ENCODE measurements around the gene UBTD1. TPM values are rescaled to one million over a fixed set of nuclear protein-coding genes. Genes with fewer than 3 reads are reported as not detected.

The UBTD1 gene
- polyA plus RNA-seq, 3 donors: 17.2 to 20.0 (median 19.0) TPM

GRCh38 chr10:97479939-97480338 is 18.8 kb upstream of the UBTD1 start:
- Mint-ChIP-seq H3K27ac (peak overlapping the region in 1 of 7 donors; percentile 25), H3K27me3 (ENCODE audit: low read depth in 3 of 3) (peaks cover 0 to 2% (median 0%) of the 10 kb centered on the region in 3 donors), H3K9me3 (no peaks in the 10 kb centered on the region), H3K4me1 (no peaks in the 10 kb centered on the region), H3K36me3 (peaks cover 65 to 82% of the 10 kb centered on the region in 2 donors), H3K4me3 (no peak overlapping the region)
- Histone ChIP-seq H3K9ac (ENCODE audit: insufficient read depth, low read length, poor library complexity, severe bottlenecking) (no peak overlapping the region), H3K27ac (ENCODE audit: low read depth in 1 of 2, low read length in 2 of 2) (no peak overlapping the region), H2AFZ (ENCODE audit: insufficient read depth, low read depth, low read length, poor library complexity, severe bottlenecking) (no peak overlapping the region), H3K9me3 (replicated peaks in 1 of 2; ENCODE audit: control insufficient read depth in 1 of 2, insufficient read depth in 1 of 2, low read length in 2 of 2) (no peaks in the 10 kb centered on the region), H4K20me1 (ENCODE audit: insufficient read depth, low read length) (peaks cover 14% of the 10 kb centered on the region), H3K79me2 (ENCODE audit: insufficient read depth, low read length) (peaks cover 14% of the 10 kb centered on the region), H3K4me1 (ENCODE audit: control insufficient read depth in 1 of 2, insufficient read depth in 2 of 2, low read length in 2 of 2) (no peaks in the 10 kb centered on the region), H3K4me2 (replicated peaks; ENCODE audit: extremely low read depth, low read length, poor library complexity, severe bottlenecking) (no peak overlapping the region), H3K27me3 (ENCODE audit: control insufficient read depth in 2 of 2, insufficient read depth in 2 of 2, low read length in 2 of 2) (no peaks in the 10 kb centered on the region), H3K4me3 (replicated peaks in 1 of 3; ENCODE audit: low read depth in 2 of 3, low read length in 3 of 3) (no peak overlapping the region), H3K36me3 (replicated peaks in 1 of 2; ENCODE audit: control insufficient read depth in 1 of 2, insufficient read depth in 2 of 2, low read length in 2 of 2) (peaks cover 65 to 90% of the 10 kb centered on the region in 2 donors)
- no peak for TF ChIP-seq CTCF (IDR thresholded peaks at IDR 0.05)
- intact Hi-C loops (cut with micrococcal nuclease): no loop called here
- WGBS (ENCODE audit: insufficient coverage): 78% methylated on average over 6 of the region's 9 CpGs
- DNase-seq: no peak

GRCh38 chr10:97481071-97481470 is 17.7 kb upstream of the UBTD1 start:
- intact Hi-C loops (cut with micrococcal nuclease): no loop called here
- WGBS (ENCODE audit: insufficient coverage): 100% methylated on average over 3 of the region's 4 CpGs
- H3K36me3 ChIP-seq (replicated peaks in 1 of 2; ENCODE audit: control insufficient read depth in 1 of 2, insufficient read depth in 2 of 2, low read length in 2 of 2): peaks cover 58 to 86% of the 10 kb centered on the region in 2 donors
- no peak for DNase-seq
- H3K9me3 ChIP-seq (replicated peaks in 1 of 2; ENCODE audit: control insufficient read depth in 1 of 2, insufficient read depth in 1 of 2, low read length in 2 of 2): no peaks in the 10 kb centered on the region
- H3K27ac ChIP-seq (ENCODE audit: low read depth in 1 of 2, low read length in 2 of 2): no peak overlapping the region
- peaks cover 0 to 2% (median 0%) of the 10 kb centered on the region in 3 donors for H3K27me3 Mint-ChIP-seq (ENCODE audit: low read depth in 3 of 3)
- peaks cover 23% of the 10 kb centered on the region for H3K79me2 ChIP-seq (ENCODE audit: insufficient read depth, low read length)
- no peak overlapping the region for H3K9ac ChIP-seq (ENCODE audit: insufficient read depth, low read length, poor library complexity, severe bottlenecking)
- no peaks in the 10 kb centered on the region for H3K4me1 ChIP-seq (ENCODE audit: control insufficient read depth in 1 of 2, insufficient read depth in 2 of 2, low read length in 2 of 2)
- H3K27ac Mint-ChIP-seq: peak overlapping the region in 3 of 7 donors; percentile 10 to 69 (median 10)
- H4K20me1 ChIP-seq (ENCODE audit: insufficient read depth, low read length): peaks cover 19% of the 10 kb centered on the region
- no peak overlapping the region for H2AFZ ChIP-seq (ENCODE audit: insufficient read depth, low read depth, low read length, poor library complexity, severe bottlenecking)
- TF ChIP-seq CTCF (IDR thresholded peaks at IDR 0.05): no peak
- no peaks in the 10 kb centered on the region for H3K9me3 Mint-ChIP-seq
- H3K4me3 Mint-ChIP-seq: no peak overlapping the region
- no peak overlapping the region for H3K4me3 ChIP-seq (replicated peaks in 1 of 3; ENCODE audit: low read depth in 2 of 3, low read length in 3 of 3)
- no peaks in the 10 kb centered on the region for H3K27me3 ChIP-seq (ENCODE audit: control insufficient read depth in 2 of 2, insufficient read depth in 2 of 2, low read length in 2 of 2)
- no peaks in the 10 kb centered on the region for H3K4me1 Mint-ChIP-seq
- no peak overlapping the region for H3K4me2 ChIP-seq (replicated peaks; ENCODE audit: extremely low read depth, low read length, poor library complexity, severe bottlenecking)
- peaks cover 65 to 80% of the 10 kb centered on the region in 2 donors for H3K36me3 Mint-ChIP-seq
